ENCODE measurements around the gene CELF4.

The CELF4 gene

GRCh38 chr18:37341473-37342086 is 224.0 kb downstream of the CELF4 start:
- Histone ChIP-seq H3K9me3 (ENCODE audit: insufficient read depth, low read length, severe bottlenecking) (no peaks in the 10 kb centered on the region), H3K27ac (ENCODE audit: low read length) (no peak overlapping the region), H3K4me1 (ENCODE audit: insufficient read depth, low read length) (no peaks in the 10 kb centered on the region), H3K27me3 (ENCODE audit: insufficient read depth, low read length, poor library complexity) (no peaks in the 10 kb centered on the region), H3K36me3 (ENCODE audit: insufficient read depth, low read length) (no peaks in the 10 kb centered on the region), H3K9ac (ENCODE audit: low read depth, low read length) (no peak overlapping the region), H3K79me2 (ENCODE audit: insufficient read depth, low read length) (no peaks in the 10 kb centered on the region), H3K4me2 (ENCODE audit: insufficient read depth, low read length) (no peak overlapping the region), H3K4me3 (ENCODE audit: low read depth in 1 of 2, low read length in 2 of 2) (no peak overlapping the region), H4K20me1 (ENCODE audit: insufficient read depth, low read length) (peaks cover 11% of the 10 kb centered on the region), H2AFZ (ENCODE audit: low read depth, low read length) (no peak overlapping the region)
- no peak for ATAC-seq (ENCODE audit: insufficient read depth, low read depth)
- no peak for TF ChIP-seq CTCF (IDR thresholded peaks at IDR 0.05; ENCODE audit: borderline replicate concordance, extremely low read depth, low read length, poor library complexity, severe bottlenecking)
- TF ChIP-seq EZH2 (IDR thresholded peaks at IDR 0.05; ENCODE audit: borderline replicate concordance, low read depth, low read length, severe bottlenecking), result no peak
- DNase-seq, result no peak

GRCh38 chr18:37341016-37341415 is 224.6 kb downstream of the CELF4 start:
- TF ChIP-seq EZH2 (IDR thresholded peaks at IDR 0.05; ENCODE audit: borderline replicate concordance, low read depth, low read length, severe bottlenecking), result no peak
- TF ChIP-seq CTCF (IDR thresholded peaks at IDR 0.05; ENCODE audit: borderline replicate concordance, extremely low read depth, low read length, poor library complexity, severe bottlenecking), result no peak
- no peak overlapping the region for H3K4me2 ChIP-seq (ENCODE audit: insufficient read depth, low read length)
- ATAC-seq (ENCODE audit: insufficient read depth, low read depth), result no peak

GRCh38 chr18:37339701-37340215 is 225.8 kb downstream of the CELF4 start:
- DNase-seq (no peak), ATAC-seq (ENCODE audit: insufficient read depth, low read depth) (no peak)
- no peaks in the 10 kb centered on the region for H3K4me1 ChIP-seq (ENCODE audit: insufficient read depth, low read length)
- H4K20me1 ChIP-seq (ENCODE audit: insufficient read depth, low read length), result peaks cover 7% of the 10 kb centered on the region
- TF ChIP-seq EZH2 (IDR thresholded peaks at IDR 0.05; ENCODE audit: borderline replicate concordance, low read depth, low read length, severe bottlenecking), result no peak
- TF ChIP-seq CTCF (IDR thresholded peaks at IDR 0.05; ENCODE audit: borderline replicate concordance, extremely low read depth, low read length, poor library complexity, severe bottlenecking), result no peak
- H3K9me3 ChIP-seq (ENCODE audit: insufficient read depth, low read length, severe bottlenecking), result no peaks in the 10 kb centered on the region
- no peaks in the 10 kb centered on the region for H3K36me3 ChIP-seq (ENCODE audit: insufficient read depth, low read length)
- no peak overlapping the region for H3K4me2 ChIP-seq (ENCODE audit: insufficient read depth, low read length)
- no peak overlapping the region for H3K27ac ChIP-seq (ENCODE audit: low read length)
- H3K79me2 ChIP-seq (ENCODE audit: insufficient read depth, low read length), result no peaks in the 10 kb centered on the region
- no peak overlapping the region for H3K4me3 ChIP-seq (ENCODE audit: low read depth in 1 of 2, low read length in 2 of 2)
- no peaks in the 10 kb centered on the region for H3K27me3 ChIP-seq (ENCODE audit: insufficient read depth, low read length, poor library complexity)
- no peak overlapping the region for H3K9ac ChIP-seq (ENCODE audit: low read depth, low read length)
- H2AFZ ChIP-seq (ENCODE audit: low read depth, low read length), result no peak overlapping the region

More at GRCh38 chr18:37341016-37341415, 224.6 kb downstream of the CELF4 start:
- no peak overlapping the region for H2AFZ ChIP-seq (ENCODE audit: low read depth, low read length)
- no peaks in the 10 kb centered on the region for H3K27me3 ChIP-seq (ENCODE audit: insufficient read depth, low read length, poor library complexity)
- H3K27ac ChIP-seq (ENCODE audit: low read length), result no peak overlapping the region
- no peaks in the 10 kb centered on the region for H3K4me1 ChIP-seq (ENCODE audit: insufficient read depth, low read length)
- H3K4me3 ChIP-seq (ENCODE audit: low read depth in 1 of 2, low read length in 2 of 2), result no peak overlapping the region
- H4K20me1 ChIP-seq (ENCODE audit: insufficient read depth, low read length), result peaks cover 11% of the 10 kb centered on the region
- H3K36me3 ChIP-seq (ENCODE audit: insufficient read depth, low read length), result no peaks in the 10 kb centered on the region
- H3K79me2 ChIP-seq (ENCODE audit: insufficient read depth, low read length), result no peaks in the 10 kb centered on the region
- H3K9me3 ChIP-seq (ENCODE audit: insufficient read depth, low read length, severe bottlenecking), result no peaks in the 10 kb centered on the region
- DNase-seq, result no peak
- no peak overlapping the region for H3K9ac ChIP-seq (ENCODE audit: low read depth, low read length)

All from DND-41 (cell line).